D721Med (cell line): ENCODE results near the gene HEATR5A.

Experiments
- DNase-seq: peaks from one replicate; pipeline ENCODE4 v3.0.0; 2011; ENCODE audit warnings: low spot score; ENCODE audit not compliant: insufficient read length
- FAIRE-seq: peaks from 2 replicates; lab custom pipeline; 2011; peaks lifted over from hg19 to GRCh38; lab: Jason Lieb, UNC
- TF ChIP-seq, protein P1 (sequence below): IDR thresholded peaks from 2 replicates; pipeline ENCODE4 v1.5.1; 2012; ENCODE audit warnings: mild to moderate bottlenecking, control low read depth; ENCODE audit not compliant: insufficient read depth; ENCODE audit errors: missing control alignments

HEATR5A gene

DNA sequence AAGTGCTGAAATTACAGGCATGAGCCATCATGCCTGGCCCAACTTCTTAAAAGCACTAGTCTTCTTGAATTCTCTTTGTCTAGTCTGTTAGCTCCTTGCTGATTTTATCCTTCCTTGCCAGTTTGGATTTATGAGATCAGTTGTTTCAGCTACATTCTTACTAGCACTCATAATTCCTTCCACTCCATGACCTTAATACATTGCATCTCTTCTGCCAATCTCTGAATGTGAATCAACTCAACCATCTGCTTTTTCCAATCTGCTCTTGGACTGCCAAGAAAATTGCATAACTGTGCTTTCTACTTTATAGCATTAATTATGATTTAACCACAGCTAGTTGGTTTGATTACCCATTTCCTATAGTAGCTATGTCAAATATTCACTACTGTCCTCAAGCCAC is 14.9 kb upstream of the HEATR5A start:
- no peak for DNase-seq
- TF ChIP-seq, protein P1, sequence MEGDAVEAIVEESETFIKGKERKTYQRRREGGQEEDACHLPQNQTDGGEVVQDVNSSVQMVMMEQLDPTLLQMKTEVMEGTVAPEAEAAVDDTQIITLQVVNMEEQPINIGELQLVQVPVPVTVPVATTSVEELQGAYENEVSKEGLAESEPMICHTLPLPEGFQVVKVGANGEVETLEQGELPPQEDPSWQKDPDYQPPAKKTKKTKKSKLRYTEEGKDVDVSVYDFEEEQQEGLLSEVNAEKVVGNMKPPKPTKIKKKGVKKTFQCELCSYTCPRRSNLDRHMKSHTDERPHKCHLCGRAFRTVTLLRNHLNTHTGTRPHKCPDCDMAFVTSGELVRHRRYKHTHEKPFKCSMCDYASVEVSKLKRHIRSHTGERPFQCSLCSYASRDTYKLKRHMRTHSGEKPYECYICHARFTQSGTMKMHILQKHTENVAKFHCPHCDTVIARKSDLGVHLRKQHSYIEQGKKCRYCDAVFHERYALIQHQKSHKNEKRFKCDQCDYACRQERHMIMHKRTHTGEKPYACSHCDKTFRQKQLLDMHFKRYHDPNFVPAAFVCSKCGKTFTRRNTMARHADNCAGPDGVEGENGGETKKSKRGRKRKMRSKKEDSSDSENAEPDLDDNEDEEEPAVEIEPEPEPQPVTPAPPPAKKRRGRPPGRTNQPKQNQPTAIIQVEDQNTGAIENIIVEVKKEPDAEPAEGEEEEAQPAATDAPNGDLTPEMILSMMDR, result no peak
- no peak for FAIRE-seq

DNA sequence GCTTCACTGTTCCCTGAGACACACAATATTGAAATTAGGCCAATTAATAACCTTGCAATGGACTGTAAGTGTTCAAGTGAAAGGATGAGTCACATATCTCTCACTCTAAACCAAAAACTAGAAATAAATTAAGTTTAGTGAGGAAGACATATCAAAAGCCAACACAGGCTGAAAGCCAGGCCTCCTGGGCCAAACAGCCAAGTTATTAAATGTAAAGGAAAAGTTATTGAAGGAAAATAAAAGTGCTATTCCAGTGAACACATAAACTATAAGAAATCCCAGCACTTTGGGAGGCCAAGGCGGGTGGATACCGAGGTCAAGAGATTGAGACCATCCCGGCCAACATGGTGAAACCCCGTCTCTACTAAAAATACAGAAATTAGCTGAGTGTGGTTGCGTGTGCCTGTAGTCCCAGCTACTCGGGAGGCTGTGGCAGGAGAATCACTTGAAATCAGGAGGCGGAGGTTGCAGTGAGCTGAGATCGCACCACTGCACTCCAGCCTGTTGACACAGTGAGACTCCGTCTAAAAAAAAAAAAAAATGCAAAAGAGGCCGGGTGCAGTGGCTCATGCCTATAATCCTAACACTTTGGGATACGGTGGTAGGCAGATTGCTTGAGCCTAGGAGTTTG is 10.4 kb upstream of the HEATR5A start:
- TF ChIP-seq, protein P1, result no peak
- DNase-seq (no peak), FAIRE-seq (no peak)

DNA sequence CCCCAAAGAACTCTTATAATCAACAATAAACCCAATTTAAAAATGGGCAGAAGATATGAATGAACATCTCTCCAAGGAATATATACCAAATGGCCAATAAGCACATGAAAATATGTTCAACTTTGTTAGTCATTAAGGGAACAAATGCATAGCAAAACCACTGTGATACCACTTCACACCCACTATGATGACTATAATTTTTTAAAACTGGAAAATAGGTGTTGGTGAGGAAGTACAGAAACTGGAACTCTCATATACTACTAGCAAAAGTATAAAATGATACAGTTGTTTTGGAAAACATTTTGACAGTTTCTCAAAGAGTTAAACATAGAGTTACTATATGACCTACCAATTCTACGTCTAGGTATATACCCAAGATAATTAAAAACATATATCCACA is 9.4 kb upstream of the HEATR5A start:
- DNase-seq, result no peak
- FAIRE-seq, result no peak

DNA sequence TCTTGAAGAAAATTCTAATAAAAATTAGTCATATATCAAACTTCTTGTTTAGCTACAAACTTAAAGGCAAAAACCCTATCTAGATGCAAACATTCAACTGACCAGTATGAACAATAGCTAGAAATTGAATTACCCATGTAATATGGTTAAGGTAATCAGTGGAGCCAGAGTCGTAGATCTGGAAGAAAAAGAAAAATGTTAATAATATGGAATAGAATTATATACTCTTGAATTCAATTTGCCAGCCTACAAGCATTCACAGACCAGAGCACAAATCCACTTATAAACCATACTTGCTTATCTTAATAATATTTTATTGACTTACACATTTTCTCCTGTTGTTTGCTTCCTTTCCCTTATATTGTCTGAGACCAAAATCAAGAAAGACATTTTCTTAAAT is 7.7 kb upstream of the HEATR5A start:
- DNase-seq, result no peak
- FAIRE-seq, result no peak
- TF ChIP-seq, protein P1, result no peak

More for the DNA sequence above, 9.4 kb upstream of the HEATR5A start:
- TF ChIP-seq, protein P1, result no peak

DNA sequence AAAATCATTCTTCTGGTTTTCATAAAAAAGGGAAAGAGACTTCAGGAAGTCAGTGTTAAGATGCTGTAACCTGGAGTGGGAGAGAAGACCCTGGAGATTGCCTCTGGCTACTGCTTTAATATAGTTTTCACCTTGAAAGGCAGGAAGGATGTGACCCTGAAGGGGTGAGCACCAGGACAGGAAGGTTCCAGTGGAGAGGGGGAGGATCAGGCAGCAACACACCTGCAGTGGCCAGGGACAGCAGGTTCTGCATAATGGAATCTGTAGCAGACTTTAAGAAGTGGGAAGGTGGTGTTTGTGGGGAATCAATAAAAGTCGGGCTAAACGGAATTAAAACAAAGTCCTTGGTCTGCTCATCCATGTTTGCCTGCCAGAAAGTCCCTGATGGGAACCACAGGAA is 6.3 kb upstream of the HEATR5A start:
- DNase-seq (no peak), FAIRE-seq (no peak)
- TF ChIP-seq, protein P1, result no peak

DNA sequence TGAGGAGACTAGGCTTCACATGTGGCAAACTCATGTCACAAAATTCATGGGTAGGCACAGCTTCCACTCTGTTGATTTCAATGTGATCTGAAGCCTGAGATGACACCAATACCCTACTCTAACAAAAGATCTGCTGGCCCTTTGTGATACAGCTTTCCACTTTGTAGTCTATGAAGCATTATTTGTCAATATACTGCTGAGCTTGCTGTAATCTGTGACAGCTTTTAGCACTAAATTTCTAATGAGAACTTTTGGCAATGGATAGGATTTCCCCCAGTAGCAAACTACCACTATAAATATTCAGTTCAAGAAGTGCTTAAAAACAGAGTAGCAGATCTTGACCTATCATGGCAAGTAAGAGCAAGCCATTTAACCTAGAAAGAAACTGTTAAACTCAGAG is 5.6 kb upstream of the HEATR5A start:
- TF ChIP-seq, protein P1, result no peak
- FAIRE-seq (no peak), DNase-seq (no peak)

DNA sequence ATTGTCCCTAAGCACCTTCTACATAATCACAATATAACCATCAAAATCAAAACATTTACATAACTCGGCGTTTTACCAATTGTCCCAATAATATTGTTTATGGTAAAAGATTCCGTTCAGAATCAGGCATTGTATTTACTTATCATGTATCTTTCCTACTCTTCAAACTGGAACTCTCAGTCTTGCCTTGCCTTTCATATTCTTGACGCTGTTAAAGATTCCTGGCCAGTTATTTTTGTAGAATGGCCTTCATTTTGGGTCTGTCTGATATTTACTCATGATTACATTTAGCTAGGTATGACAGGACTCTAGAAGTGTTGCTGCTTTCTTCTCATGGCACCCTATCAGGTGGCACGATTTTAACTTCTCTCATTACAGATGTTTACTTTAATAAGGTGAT is 850 bp upstream of the HEATR5A start:
- FAIRE-seq, result no peak
- DNase-seq, result no peak
- TF ChIP-seq, protein P1, result no peak
